DMS53 (cell line): ENCODE measurements around the gene PHLDA1.

Experiments used
- DNase-seq: peaks from one replicate; lab custom pipeline; 2025; lab: John Stamatoyannopoulos, UW

PHLDA1 gene

GRCh38 chr12:76031414-76032042 lies at the start of gene PHLDA1:
Gene PHLDA1, minus strand, starts transcription at chr12:76031776.
- peak; percentile 99 for DNase-seq

- DNase-seq = peak; percentile 59
Measured at GRCh38 chr12:76080729-76081415, 49.3 kb upstream of the PHLDA1 start.

GRCh38 chr12:76080017-76080728 lies 48.6 kb upstream of the PHLDA1 start:
- peak; percentile 73 for DNase-seq

GRCh38 chr12:76078748-76079147 lies 47.2 kb upstream of the PHLDA1 start:
- DNase-seq = no peak

- no peak for DNase-seq
Measured at GRCh38 chr12:76075448-76075847, 43.9 kb upstream of the PHLDA1 start.

GRCh38 chr12:76074701-76075336 lies 43.2 kb upstream of the PHLDA1 start:
- no peak for DNase-seq

GRCh38 chr12:76073561-76073960 lies 42.0 kb upstream of the PHLDA1 start:
- no peak for DNase-seq

GRCh38 chr12:76072568-76072967 lies 41.0 kb upstream of the PHLDA1 start:
- DNase-seq = no peak

- DNase-seq = no peak
Measured at GRCh38 chr12:76069339-76069738, 37.8 kb upstream of the PHLDA1 start.

- no peak for DNase-seq
Measured at GRCh38 chr12:76065917-76066316, 34.3 kb upstream of the PHLDA1 start.

- no peak for DNase-seq
Measured at GRCh38 chr12:76064904-76065303, 33.3 kb upstream of the PHLDA1 start.

- DNase-seq = no peak
Measured at GRCh38 chr12:76060111-76060510, 28.5 kb upstream of the PHLDA1 start.

- DNase-seq = no peak
Measured at GRCh38 chr12:76057326-76057725, 25.8 kb upstream of the PHLDA1 start.

GRCh38 chr12:76055393-76055792 lies 23.8 kb upstream of the PHLDA1 start:
- no peak for DNase-seq

GRCh38 chr12:76049575-76050251 lies 18.1 kb upstream of the PHLDA1 start:
- peak; percentile 78 for DNase-seq

- DNase-seq = no peak
Measured at GRCh38 chr12:76047742-76048141, 16.2 kb upstream of the PHLDA1 start.

GRCh38 chr12:76047060-76047459 lies 15.5 kb upstream of the PHLDA1 start:
- DNase-seq = peak; percentile 24

GRCh38 chr12:76043377-76043776 lies 11.8 kb upstream of the PHLDA1 start:
- no peak for DNase-seq

- no peak for DNase-seq
Measured at GRCh38 chr12:76042147-76042546, 10.6 kb upstream of the PHLDA1 start.

- DNase-seq = peak; percentile 28
Measured at GRCh38 chr12:76041406-76041805, 9.8 kb upstream of the PHLDA1 start.

- DNase-seq = no peak
Measured at GRCh38 chr12:76040461-76040860, 8.9 kb upstream of the PHLDA1 start.

- no peak for DNase-seq
Measured at GRCh38 chr12:76038176-76038575, 6.6 kb upstream of the PHLDA1 start.
